Dermis blood vessel endothelial cell (primary cell): ENCODE data around the gene CLTA. TPM values are rescaled to one million over a fixed set of nuclear protein-coding genes. Genes with fewer than 3 reads are reported as not detected.

ENCODE experiments used
- DNase-seq: peaks from one replicate; pipeline ENCODE4 v3.0.0; 2010
- total RNA-seq: library from RNA; depleted of rRNA; stranded (reverse); fragments of >200 nt; gene quantifications from 2 replicates; pipeline ENCODE4 v1.2.3, GENCODE V29; 2014

CLTA gene
- 338 and 359 TPM in 2 replicates for total RNA-seq

GRCh38 chr9:36190388-36191289, at the start of gene CLTA:
CLTA (plus strand) TSS chr9:36190921; CDS start chr9:36191057, 136 bp downstream.
- peak; percentile 99 for DNase-seq

GRCh38 chr9:36141288-36141687, 49.4 kb upstream of the CLTA start:
- DNase-seq = peak; percentile 42

- no peak for DNase-seq
Observed at GRCh38 chr9:36141761-36142160, 49.0 kb upstream of the CLTA start.

GRCh38 chr9:36142510-36143244, 48.0 kb upstream of the CLTA start:
- no peak for DNase-seq

GRCh38 chr9:36143245-36143641, 47.5 kb upstream of the CLTA start:
- DNase-seq = no peak

GRCh38 chr9:36144309-36145232, 46.1 kb upstream of the CLTA start:
- no peak for DNase-seq

- no peak for DNase-seq
Observed at GRCh38 chr9:36145970-36146369, 44.8 kb upstream of the CLTA start.

GRCh38 chr9:36146651-36147050, 44.1 kb upstream of the CLTA start:
- DNase-seq = no peak

GRCh38 chr9:36147441-36148175, 43.1 kb upstream of the CLTA start:
- no peak for DNase-seq

- DNase-seq = peak; percentile 93
Observed at GRCh38 chr9:36148311-36149051, 42.2 kb upstream of the CLTA start.

- DNase-seq = peak; percentile 58
Observed at GRCh38 chr9:36149197-36149596, 41.5 kb upstream of the CLTA start.

- DNase-seq = peak; percentile 38
Observed at GRCh38 chr9:36150574-36151315, 40.0 kb upstream of the CLTA start.

GRCh38 chr9:36151316-36152210, 39.2 kb upstream of the CLTA start:
- peak; percentile 87 for DNase-seq

- DNase-seq = no peak
Observed at GRCh38 chr9:36152741-36153438, 37.8 kb upstream of the CLTA start.

GRCh38 chr9:36153746-36154145, 37.0 kb upstream of the CLTA start:
- no peak for DNase-seq

- DNase-seq = peak; percentile 90
Observed at GRCh38 chr9:36154331-36154952, 36.3 kb upstream of the CLTA start.

GRCh38 chr9:36156116-36156515, 34.6 kb upstream of the CLTA start:
- DNase-seq = no peak

- peak; percentile 12 for DNase-seq
Observed at GRCh38 chr9:36158122-36158521, 32.6 kb upstream of the CLTA start.
